Progenitor cell of endocrine pancreas (in vitro differentiated cells): Measurements from ENCODE around the gene POU2AF1. TPM values are rescaled to one million over a fixed set of nuclear protein-coding genes. Genes with fewer than 3 reads are reported as not detected.

ENCODE experiments used
- DNase-seq: peaks from one replicate; pipeline ENCODE4 v3.0.0; 2021; ENCODE audit warnings: low spot score; ENCODE audit not compliant: unreplicated experiment
- H3K27ac Mint-ChIP-seq: 2 replicates; pipeline ENCODE4 v1.8.0; 2021; ENCODE audit warnings: mild to moderate bottlenecking, moderate library complexity, mixed read lengths
- H3K27me3 Mint-ChIP-seq: 2 replicates; pipeline ENCODE4 v1.8.0; 2021; ENCODE audit warnings: mixed read lengths
- H3K36me3 Mint-ChIP-seq: 2 replicates; pipeline ENCODE4 v1.8.0; 2022; ENCODE audit warnings: mixed read lengths; ENCODE audit not compliant: insufficient read depth
- H3K4me1 Mint-ChIP-seq: 2 replicates; pipeline ENCODE4 v1.8.0; 2021; ENCODE audit warnings: low read depth, mixed read lengths
- H3K4me3 Mint-ChIP-seq: 2 replicates; pipeline ENCODE4 v1.8.0; 2021; ENCODE audit warnings: low read depth, mild to moderate bottlenecking, moderate library complexity, mixed read lengths
- H3K9me3 Mint-ChIP-seq: 2 replicates; pipeline ENCODE4 v1.8.0; 2021; ENCODE audit warnings: low read depth, mixed read lengths
- CTCF ChIP-seq: fragments of 200-600 bp; sonication (generic); IDR thresholded peaks from one replicate; pipeline ENCODE4 v1.5.0; 2021; ENCODE audit warnings: antibody characterized with exemption, mild to moderate bottlenecking; ENCODE audit not compliant: unreplicated experiment
- total RNA-seq: library from RNA; stranded (reverse); gene quantifications from 2 replicates; pipeline ENCODE4 v1.2.1, GENCODE V29; 2021

POU2AF1 gene
- total RNA-seq, 1 donor from 2014 or later, result 0.43 TPM

GRCh38 chr11:111330234-111330893, 48.7 kb downstream of the POU2AF1 start:
- H3K4me3 Mint-ChIP-seq, result no peak overlapping the region
- no peaks in the 10 kb centered on the region for H3K36me3 Mint-ChIP-seq
- H3K9me3 Mint-ChIP-seq, result no peaks in the 10 kb centered on the region
- TF ChIP-seq CTCF, result no peak
- H3K27ac Mint-ChIP-seq, result no peak overlapping the region
- H3K27me3 Mint-ChIP-seq, result peaks cover 4% of the 10 kb centered on the region
- no peak for DNase-seq
- peaks cover 23% of the 10 kb centered on the region for H3K4me1 Mint-ChIP-seq

- Mint-ChIP-seq H3K4me3 (no peak overlapping the region), H3K9me3 (no peaks in the 10 kb centered on the region), H3K4me1 (peaks cover 15% of the 10 kb centered on the region), H3K27me3 (peaks cover 9% of the 10 kb centered on the region), H3K27ac (no peak overlapping the region), H3K36me3 (no peaks in the 10 kb centered on the region)
- DNase-seq, result no peak
- TF ChIP-seq CTCF, result no peak
Measured at GRCh38 chr11:111329306-111330204, 49.5 kb downstream of the POU2AF1 start.

GRCh38 chr11:111327908-111328624, 51.0 kb downstream of the POU2AF1 start:
- no peak for DNase-seq
- TF ChIP-seq CTCF, result no peak
- Mint-ChIP-seq H3K4me3 (no peak overlapping the region), H3K9me3 (no peaks in the 10 kb centered on the region), H3K36me3 (no peaks in the 10 kb centered on the region), H3K27ac (no peak overlapping the region), H3K4me1 (peaks cover 2% of the 10 kb centered on the region), H3K27me3 (peaks cover 9% of the 10 kb centered on the region)

DNA sequence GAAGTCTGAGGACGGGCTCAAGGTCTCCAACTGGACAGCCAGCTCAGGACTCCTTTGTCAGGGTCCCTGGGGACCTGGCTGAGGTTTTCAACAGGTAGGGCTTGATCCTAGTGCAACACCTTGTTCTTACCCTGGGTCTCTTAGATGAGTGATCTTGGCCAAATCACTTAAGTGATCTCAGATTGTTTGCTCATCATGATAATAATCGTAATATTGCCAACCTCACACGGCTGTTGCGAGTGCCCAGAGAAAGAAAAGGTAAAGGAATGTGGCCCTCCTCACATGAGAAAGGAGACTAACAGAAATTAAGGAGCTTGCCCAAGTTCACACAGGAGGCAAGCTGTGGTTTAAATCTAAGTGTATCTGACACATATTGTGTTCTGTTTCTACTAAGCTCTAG, 52.3 kb downstream of the POU2AF1 start:
- Mint-ChIP-seq H3K36me3 (no peaks in the 10 kb centered on the region), H3K27me3 (peaks cover 10% of the 10 kb centered on the region), H3K4me1 (no peaks in the 10 kb centered on the region)

More for the DNA sequence above, 52.3 kb downstream of the POU2AF1 start:
- no peak overlapping the region for H3K4me3 Mint-ChIP-seq
- no peaks in the 10 kb centered on the region for H3K9me3 Mint-ChIP-seq
- no peak for TF ChIP-seq CTCF
- H3K27ac Mint-ChIP-seq, result no peak overlapping the region
- DNase-seq, result no peak
